ENCODE results near the gene WDR81.
"Not testable (repeated sequence)": the region's sequence is repeated elsewhere in the genome, so short reads cannot be mapped to it uniquely, and the experiment has no call there.

The WDR81 gene

GRCh38 chr17:1707107-1707506, 17.4 kb upstream of the WDR81 start:
- Mint-ChIP-seq H3K4me1 (peaks cover 16% of the 10 kb centered on the region), H3K4me3 (no peak overlapping the region), H3K27me3 (peaks cover 7% of the 10 kb centered on the region), H3K9me3 (no peaks in the 10 kb centered on the region), H3K36me3 (ENCODE audit: insufficient read depth) (peaks cover 3% of the 10 kb centered on the region), H3K27ac (ENCODE audit: low read depth) (no peak overlapping the region)
- ATAC-seq (replicated peaks; ENCODE audit: extremely low read depth, poor library complexity, severe bottlenecking): peak; percentile 65
- DNase-seq (ENCODE audit: low spot score in 2 of 2): no peak

GRCh38 chr17:1708791-1709346, 15.6 kb upstream of the WDR81 start:
- not testable (repeated sequence) for H3K27ac Mint-ChIP-seq (ENCODE audit: low read depth); ATAC-seq (replicated peaks; ENCODE audit: extremely low read depth, poor library complexity, severe bottlenecking); H3K36me3 Mint-ChIP-seq (ENCODE audit: insufficient read depth); H3K9me3 Mint-ChIP-seq; DNase-seq (ENCODE audit: low spot score in 2 of 2); H3K27me3 Mint-ChIP-seq
- H3K4me1 Mint-ChIP-seq: peaks cover 16% of the 10 kb centered on the region
- H3K4me3 Mint-ChIP-seq: peak overlapping the region; percentile 63

DNA sequence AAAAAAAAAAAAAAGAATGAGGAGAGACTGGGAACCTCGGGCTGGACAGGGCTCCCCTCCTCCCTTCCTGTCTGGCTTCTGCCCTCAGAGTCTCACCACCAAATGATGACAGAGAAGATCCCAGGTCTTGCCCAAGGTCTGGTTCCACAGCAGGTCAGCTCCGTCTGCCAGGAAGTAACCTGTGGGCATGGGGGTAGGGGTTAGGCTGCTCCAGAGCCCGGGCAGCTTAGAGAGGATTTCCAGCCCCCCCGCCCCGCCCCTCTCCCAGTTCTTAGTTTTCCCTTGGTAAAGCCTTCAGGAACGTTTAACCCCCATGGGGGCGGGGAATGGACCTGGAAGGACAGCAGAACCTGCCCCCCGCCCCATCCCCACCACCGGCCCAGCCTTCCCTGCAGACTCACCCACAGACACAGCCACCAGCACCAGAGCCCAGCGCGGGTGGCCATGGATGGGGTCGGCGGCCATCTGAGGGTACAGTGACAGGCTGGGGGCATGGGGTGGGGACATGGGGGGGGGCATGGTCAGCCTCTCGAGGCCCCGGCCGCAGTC, 15.0 kb upstream of the WDR81 start:
- peaks cover 21% of the 10 kb centered on the region for H3K4me1 Mint-ChIP-seq
- H3K27me3 Mint-ChIP-seq: peaks cover 7% of the 10 kb centered on the region
- peak overlapping the region; percentile 66 for H3K4me3 Mint-ChIP-seq
- H3K27ac Mint-ChIP-seq (ENCODE audit: low read depth): no peak overlapping the region
- DNase-seq (ENCODE audit: low spot score in 2 of 2) (no peak), ATAC-seq (replicated peaks; ENCODE audit: extremely low read depth, poor library complexity, severe bottlenecking) (no peak)
- peaks cover 5% of the 10 kb centered on the region for H3K36me3 Mint-ChIP-seq (ENCODE audit: insufficient read depth)
- no peaks in the 10 kb centered on the region for H3K9me3 Mint-ChIP-seq

DNA sequence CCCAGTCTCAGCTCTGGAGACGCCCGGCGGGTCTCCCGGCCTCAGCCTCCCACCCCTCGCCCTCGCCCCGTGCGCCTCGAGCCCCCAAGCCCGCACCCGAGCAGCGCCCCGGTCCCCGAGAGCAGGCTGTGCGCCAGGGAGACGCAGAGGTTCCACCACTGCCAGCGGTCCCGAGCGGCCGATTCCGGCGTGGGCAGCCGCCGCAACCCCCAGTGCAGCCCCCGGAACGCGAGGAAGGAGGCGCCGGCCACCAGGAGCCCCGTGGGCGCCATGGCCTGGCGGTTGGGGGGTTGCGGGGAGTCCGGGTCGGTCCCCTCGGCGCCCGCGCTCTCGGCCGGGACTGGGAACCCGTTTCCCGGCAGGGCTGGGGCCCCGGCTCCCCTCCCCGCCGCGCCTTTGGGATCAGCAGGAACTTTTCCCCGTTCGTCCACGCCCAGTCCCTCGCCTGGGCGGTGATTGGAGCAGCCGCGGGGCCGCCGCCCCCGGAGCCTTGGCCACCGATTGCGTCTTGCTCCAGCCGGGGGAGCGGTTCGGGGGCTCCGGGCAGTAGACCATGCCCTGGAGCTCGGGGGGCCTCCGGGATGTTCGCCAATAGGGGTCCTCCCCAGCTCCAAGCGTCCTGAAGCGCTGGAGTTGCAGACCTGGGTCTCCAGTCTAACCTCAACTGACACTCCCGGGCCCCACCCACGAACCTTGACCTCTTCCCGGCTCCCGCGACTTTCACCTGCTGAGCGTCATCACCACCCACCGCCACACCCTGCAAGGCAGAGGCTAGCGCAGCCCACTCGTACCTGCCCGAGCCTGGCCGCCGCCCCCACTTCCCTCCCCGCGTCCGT, 14.3 kb upstream of the WDR81 start, which contains the start of gene TLCD2:
TLCD2 (minus strand) TSS at position 407 of the 836 bp plus-strand sequence; CDS start at position 272, 135 bp downstream.
- Mint-ChIP-seq H3K27ac (ENCODE audit: low read depth) (peak within 1 kb of the TSS; percentile 19), H3K9me3 (no peaks in the 10 kb centered on the region), H3K27me3 (peaks cover 7% of the 10 kb centered on the region), H3K4me1 (peaks cover 21% of the 10 kb centered on the region), H3K36me3 (ENCODE audit: insufficient read depth) (peaks cover 5% of the 10 kb centered on the region), H3K4me3 (peak within 1 kb of the TSS; percentile 66)
- no peak for ATAC-seq (replicated peaks; ENCODE audit: extremely low read depth, poor library complexity, severe bottlenecking)
- DNase-seq (ENCODE audit: low spot score in 2 of 2): no peak

DNA sequence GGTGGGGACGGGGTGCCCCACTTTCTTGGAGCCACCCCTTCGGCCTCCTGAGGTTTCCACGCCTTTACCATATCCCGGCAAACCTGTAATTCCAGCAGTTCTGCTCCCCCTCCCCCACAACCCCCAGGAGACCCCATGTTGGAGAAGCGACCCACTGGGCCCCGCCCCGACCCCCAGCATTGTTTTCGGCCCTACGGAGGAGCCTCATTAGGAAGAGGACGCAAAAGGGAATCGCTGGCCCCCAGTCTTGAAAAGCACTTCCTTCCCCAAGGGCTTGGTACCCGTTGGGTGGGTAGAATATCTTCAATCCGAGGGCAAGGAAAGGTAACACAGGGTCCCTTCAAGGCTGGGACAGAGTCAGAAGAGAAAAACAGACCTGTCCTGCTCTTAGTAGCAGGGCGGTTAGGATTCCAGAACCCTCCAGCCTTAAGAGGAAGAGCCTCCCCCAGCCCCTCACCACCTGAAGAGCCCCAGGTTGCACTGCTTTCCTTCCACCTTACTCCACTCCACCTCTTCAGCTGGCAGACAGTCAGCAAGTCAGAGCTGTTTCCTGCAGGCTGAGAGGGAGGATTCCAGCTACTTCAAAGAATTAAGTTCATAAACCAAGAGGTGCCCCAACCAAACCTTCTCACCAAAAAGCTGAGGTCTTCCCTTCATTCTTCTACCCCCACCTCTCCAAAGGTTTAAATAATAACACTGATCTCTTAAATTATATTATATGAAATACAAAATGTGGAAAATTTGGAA, 13.5 kb upstream of the WDR81 start:
- Mint-ChIP-seq H3K27me3 (peaks cover 7% of the 10 kb centered on the region), H3K36me3 (ENCODE audit: insufficient read depth) (peaks cover 7% of the 10 kb centered on the region), H3K9me3 (no peaks in the 10 kb centered on the region), H3K4me1 (peaks cover 23% of the 10 kb centered on the region), H3K4me3 (peak overlapping the region; percentile 66), H3K27ac (ENCODE audit: low read depth) (peak overlapping the region; percentile 19)
- DNase-seq (ENCODE audit: low spot score in 2 of 2) (no peak), ATAC-seq (replicated peaks; ENCODE audit: extremely low read depth, poor library complexity, severe bottlenecking) (no peak)

GRCh38 chr17:1711804-1712203, 12.7 kb upstream of the WDR81 start:
- ATAC-seq (replicated peaks; ENCODE audit: extremely low read depth, poor library complexity, severe bottlenecking): no peak
- Mint-ChIP-seq H3K27ac (ENCODE audit: low read depth) (peak overlapping the region; percentile 39), H3K4me1 (peaks cover 31% of the 10 kb centered on the region), H3K4me3 (peak overlapping the region; percentile 66), H3K36me3 (ENCODE audit: insufficient read depth) (peaks cover 13% of the 10 kb centered on the region), H3K27me3 (peaks cover 7% of the 10 kb centered on the region), H3K9me3 (no peaks in the 10 kb centered on the region)
- no peak for DNase-seq (ENCODE audit: low spot score in 2 of 2)

DNA sequence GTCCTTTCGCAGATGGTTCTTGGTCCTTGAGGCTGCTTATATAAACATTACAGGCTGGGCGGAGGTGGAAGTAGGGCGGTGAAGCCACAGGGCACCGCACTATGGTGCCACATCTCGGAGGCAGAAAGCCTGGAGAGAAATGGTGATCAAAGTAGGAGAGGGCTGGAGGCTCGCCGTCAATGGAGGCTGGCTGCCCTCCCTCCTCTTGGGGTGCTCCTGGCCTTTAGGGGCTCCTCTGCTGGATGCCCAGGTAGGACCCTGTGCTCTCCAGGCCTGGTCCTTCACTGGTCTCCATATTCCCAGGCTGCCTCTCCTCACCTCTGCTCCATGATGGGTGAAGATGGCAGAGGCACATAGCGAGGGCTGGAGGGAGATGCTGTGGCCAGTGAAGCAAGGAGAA, 12.2 kb upstream of the WDR81 start:
- peaks cover 34% of the 10 kb centered on the region for H3K4me1 Mint-ChIP-seq
- no peak for ATAC-seq (replicated peaks; ENCODE audit: extremely low read depth, poor library complexity, severe bottlenecking)
- DNase-seq (ENCODE audit: low spot score in 2 of 2): no peak
- H3K36me3 Mint-ChIP-seq (ENCODE audit: insufficient read depth): peaks cover 17% of the 10 kb centered on the region
- H3K27ac Mint-ChIP-seq (ENCODE audit: low read depth): peak overlapping the region; percentile 39
- peaks cover 7% of the 10 kb centered on the region for H3K27me3 Mint-ChIP-seq
- H3K9me3 Mint-ChIP-seq: no peaks in the 10 kb centered on the region
- H3K4me3 Mint-ChIP-seq: no peak overlapping the region

- peaks cover 19% of the 10 kb centered on the region for H3K36me3 Mint-ChIP-seq (ENCODE audit: insufficient read depth)
- DNase-seq (ENCODE audit: low spot score in 2 of 2) (no peak), ATAC-seq (replicated peaks; ENCODE audit: extremely low read depth, poor library complexity, severe bottlenecking) (no peak)
- H3K9me3 Mint-ChIP-seq: no peaks in the 10 kb centered on the region
- no peaks in the 10 kb centered on the region for H3K27me3 Mint-ChIP-seq
- H3K4me1 Mint-ChIP-seq: peaks cover 41% of the 10 kb centered on the region
- H3K27ac Mint-ChIP-seq (ENCODE audit: low read depth): no peak overlapping the region
- peak overlapping the region; percentile 94 for H3K4me3 Mint-ChIP-seq
Observed at GRCh38 chr17:1713160-1713877, 11.2 kb upstream of the WDR81 start.

DNA sequence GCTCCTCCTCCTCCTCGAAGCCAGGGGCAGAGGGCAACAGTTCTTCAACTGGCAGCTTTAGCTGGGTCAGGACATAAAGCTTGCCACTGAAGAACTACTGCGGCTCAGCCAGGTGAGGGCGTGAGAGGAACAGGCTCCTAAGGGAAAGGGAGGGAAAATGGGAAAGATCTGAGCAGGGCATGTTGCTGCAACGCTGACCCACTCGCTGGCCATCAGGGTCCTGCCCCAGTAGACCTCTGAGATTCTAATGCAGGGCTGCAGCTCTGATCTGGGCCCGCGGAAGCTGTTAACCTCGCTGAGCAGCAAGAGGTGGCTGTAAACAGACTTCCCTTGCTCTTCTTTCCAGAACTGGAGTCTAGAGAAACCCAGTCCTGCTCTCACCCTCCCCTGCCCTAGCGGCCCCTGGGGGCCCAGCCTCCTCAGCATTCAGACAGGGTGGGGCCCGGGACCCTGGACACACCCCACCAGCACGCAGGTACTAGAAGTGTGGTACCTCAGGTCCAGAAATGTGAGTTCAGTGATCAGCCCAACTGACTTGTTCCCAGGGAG, 10.6 kb upstream of the WDR81 start:
- Mint-ChIP-seq H3K27me3 (no peaks in the 10 kb centered on the region), H3K9me3 (no peaks in the 10 kb centered on the region), H3K4me3 (peak overlapping the region; percentile 94), H3K4me1 (peaks cover 41% of the 10 kb centered on the region), H3K27ac (ENCODE audit: low read depth) (no peak overlapping the region), H3K36me3 (ENCODE audit: insufficient read depth) (peaks cover 19% of the 10 kb centered on the region)
- no peak for ATAC-seq (replicated peaks; ENCODE audit: extremely low read depth, poor library complexity, severe bottlenecking)
- DNase-seq (ENCODE audit: low spot score in 2 of 2): no peak

- no peak for DNase-seq (ENCODE audit: low spot score in 2 of 2)
- H3K4me1 Mint-ChIP-seq: peaks cover 41% of the 10 kb centered on the region
- H3K4me3 Mint-ChIP-seq: peak overlapping the region; percentile 94
- no peaks in the 10 kb centered on the region for H3K27me3 Mint-ChIP-seq
- H3K27ac Mint-ChIP-seq (ENCODE audit: low read depth): no peak overlapping the region
- no peaks in the 10 kb centered on the region for H3K9me3 Mint-ChIP-seq
- no peak for ATAC-seq (replicated peaks; ENCODE audit: extremely low read depth, poor library complexity, severe bottlenecking)
- H3K36me3 Mint-ChIP-seq (ENCODE audit: insufficient read depth): peaks cover 19% of the 10 kb centered on the region
Observed at GRCh38 chr17:1714427-1714979, 10.0 kb upstream of the WDR81 start.

DNA sequence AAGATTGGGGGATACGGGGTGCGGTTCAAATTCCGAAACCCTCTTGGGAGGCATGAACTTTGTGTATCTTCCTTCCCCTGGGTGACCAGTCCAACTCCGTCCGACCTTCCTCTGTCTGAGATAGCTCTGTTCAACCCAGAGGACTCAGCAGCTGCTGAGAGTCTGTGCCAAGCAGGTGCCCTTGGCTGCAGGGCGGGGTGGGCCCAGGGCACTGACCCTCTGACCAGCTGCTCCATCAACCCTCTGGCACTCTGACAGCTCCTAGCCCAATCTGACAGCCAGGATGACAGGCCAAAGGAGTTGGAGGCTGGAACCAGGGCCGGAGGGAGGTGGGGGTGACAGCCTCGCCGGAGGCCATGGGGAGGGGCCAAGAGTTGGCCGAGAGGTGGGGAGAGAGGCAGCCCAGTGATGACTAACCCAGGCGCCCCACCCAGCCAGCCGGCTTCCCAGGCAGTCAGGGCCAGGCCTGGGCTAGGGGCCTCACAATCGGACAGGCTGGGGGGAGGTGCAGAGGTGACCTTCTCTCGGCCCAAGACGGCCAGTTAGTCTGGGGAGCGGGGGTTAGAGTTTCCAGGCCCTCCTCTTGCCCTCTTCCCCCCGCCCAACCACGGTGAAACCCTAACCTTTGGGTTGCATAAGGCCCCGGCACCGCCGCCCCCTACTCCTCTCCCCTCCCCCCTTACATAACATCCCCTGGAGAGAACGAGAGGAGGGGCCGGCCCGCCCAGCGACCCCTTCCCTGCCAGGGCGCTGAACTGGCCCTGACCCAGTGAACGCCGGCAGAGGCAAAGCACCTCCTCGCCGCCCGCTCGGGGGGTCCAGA, 9.3 kb upstream of the WDR81 start:
- no peak for DNase-seq (ENCODE audit: low spot score in 2 of 2)
- Mint-ChIP-seq H3K4me1 (peaks cover 41% of the 10 kb centered on the region), H3K4me3 (peak overlapping the region; percentile 94), H3K27me3 (no peaks in the 10 kb centered on the region), H3K27ac (ENCODE audit: low read depth) (no peak overlapping the region), H3K9me3 (no peaks in the 10 kb centered on the region), H3K36me3 (ENCODE audit: insufficient read depth) (peaks cover 19% of the 10 kb centered on the region)
- no peak for ATAC-seq (replicated peaks; ENCODE audit: extremely low read depth, poor library complexity, severe bottlenecking)
